Karpas-422 (cell line): ENCODE results near the gene CFAP91. TPM values are rescaled to one million over a fixed set of nuclear protein-coding genes. Genes with fewer than 3 reads are reported as not detected.
A peak's percentile ranks its signal among the peaks of the same experiment; 100 is the strongest.
"Not testable (repeated sequence)": the region's sequence is repeated elsewhere in the genome, so short reads cannot be mapped to it uniquely, and the experiment has no call there.

ENCODE experiments used
- DNase-seq: peaks from one replicate; pipeline ENCODE4 v3.0.0-alpha.2; 2015
- H2AFZ ChIP-seq: fragments of 200-600 bp; sonication (generic); 2 replicates; pipeline ENCODE4 v1.6.1; 2014; ENCODE audit warnings: antibody characterized with exemption, low read length, mixed read lengths
- H3K27ac ChIP-seq: fragments of 200-600 bp; sonication (generic); 2 replicates; pipeline ENCODE4 v1.5.1; 2014; ENCODE audit warnings: mild to moderate bottlenecking, low read length, moderate library complexity
- H3K27me3 ChIP-seq: fragments of 200-600 bp; sonication (generic); 2 replicates; pipeline ENCODE4 v1.6.1; 2014; ENCODE audit warnings: low read length, mixed read lengths
- H3K36me3 ChIP-seq: fragments of 200-600 bp; sonication (generic); 2 replicates; pipeline ENCODE4 v1.6.1; 2014; ENCODE audit warnings: low read length, mixed read lengths; ENCODE audit not compliant: insufficient read depth
- H3K4me1 ChIP-seq: fragments of 200-600 bp; sonication (generic); 2 replicates; pipeline ENCODE4 v1.6.1; 2014; ENCODE audit warnings: mild to moderate bottlenecking, low read length, mixed read lengths
- H3K4me2 ChIP-seq: fragments of 200-600 bp; sonication (generic); 2 replicates; pipeline ENCODE4 v1.6.1; 2014; ENCODE audit warnings: low read length, low read depth, mild to moderate bottlenecking; ENCODE audit not compliant: poor library complexity, severe bottlenecking
- H3K4me3 ChIP-seq: fragments of 200-600 bp; sonication (generic); 2 replicates; pipeline ENCODE4 v1.5.1; 2014; ENCODE audit warnings: mild to moderate bottlenecking, antibody characterized with exemption, low read length, mixed read lengths
- H3K79me2 ChIP-seq: fragments of 200-600 bp; sonication (generic); 2 replicates; pipeline ENCODE4 v1.6.1; 2014; ENCODE audit warnings: mild to moderate bottlenecking, low read length, mixed read lengths
- H3K9ac ChIP-seq: fragments of 200-600 bp; sonication (generic); 2 replicates; pipeline ENCODE4 v1.6.0; 2014; ENCODE audit warnings: low read length
- H3K9me2 ChIP-seq: fragments of 200-600 bp; sonication (generic), shearing (Covaris generic); replicated peaks from 2 replicates; pipeline ENCODE4 v1.6.0; 2014; ENCODE audit warnings: mild to moderate bottlenecking, low read length, moderate library complexity; ENCODE audit not compliant: insufficient read depth
- H3K9me3 ChIP-seq: fragments of 300-700, 200-600 bp; sonication (generic); 2 replicates; pipeline ENCODE4 v1.6.1; 2014; ENCODE audit warnings: low read length, mixed read lengths
- H4K20me1 ChIP-seq: fragments of 200-600 bp; sonication (generic); 2 replicates; pipeline ENCODE4 v1.6.1; 2014; ENCODE audit warnings: mild to moderate bottlenecking, antibody characterized with exemption, low read length, low read depth; ENCODE audit not compliant: insufficient read depth
- total RNA-seq: library from RNA; depleted of rRNA; stranded (reverse); fragments of >200 nt; shearing (Covaris generic); gene quantifications from 2 replicates; pipeline ENCODE4 v1.2.3, GENCODE V29; 2014; ENCODE audit warnings: low replicate concordance

The CFAP91 gene
- total RNA-seq, 1 experiment from 2014 or later = not detected

DNA sequence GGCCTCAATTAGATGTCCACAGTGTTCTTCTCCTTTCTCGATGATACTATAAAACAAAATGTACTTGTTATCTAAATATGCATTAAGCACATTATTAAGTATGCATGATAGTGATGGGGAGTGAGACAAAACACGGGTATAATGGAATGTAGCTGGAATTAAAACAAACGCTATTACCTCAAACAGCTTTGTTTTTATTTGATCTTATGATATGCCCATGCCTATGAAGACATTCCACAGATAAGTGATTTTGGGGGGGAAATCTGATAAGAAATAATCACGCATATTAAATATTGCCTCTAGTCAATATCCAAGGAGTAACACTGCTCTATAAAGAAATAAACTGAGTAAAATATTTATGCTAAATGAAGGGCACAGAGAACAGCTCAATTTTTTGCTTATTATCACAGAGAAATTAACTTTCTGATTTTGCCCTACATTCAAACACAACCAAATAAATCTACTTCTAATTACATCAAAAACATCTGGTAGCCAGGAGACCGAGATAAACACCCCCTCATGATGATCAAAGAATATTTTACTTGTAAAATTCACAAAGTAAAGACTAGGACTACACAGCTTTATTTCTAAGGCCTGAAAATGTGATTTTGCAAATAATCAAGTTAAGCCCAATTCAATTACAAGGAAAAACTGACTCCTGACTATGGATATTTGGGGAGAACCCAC is 27.5 kb upstream of the CFAP91 start:
- Histone ChIP-seq H3K27me3 (no peaks in the 10 kb centered on the region), H3K4me1 (peaks cover 17% of the 10 kb centered on the region), H4K20me1 (0 out of 2 replicates have a peak, but pooled peaks cover 4% of the 10 kb centered on the region), H3K4me3 (peak overlapping the region; percentile 95), H2AFZ (no peak overlapping the region), H3K4me2 (peak overlapping the region; percentile 73), H3K36me3 (peaks cover 44% of the 10 kb centered on the region), H3K9ac (peak overlapping the region; percentile 82), H3K79me2 (peaks cover 23% of the 10 kb centered on the region), H3K9me2 (no peaks in the 10 kb centered on the region), H3K27ac (no peak overlapping the region), H3K9me3 (no peaks in the 10 kb centered on the region)
- no peak for DNase-seq

DNA sequence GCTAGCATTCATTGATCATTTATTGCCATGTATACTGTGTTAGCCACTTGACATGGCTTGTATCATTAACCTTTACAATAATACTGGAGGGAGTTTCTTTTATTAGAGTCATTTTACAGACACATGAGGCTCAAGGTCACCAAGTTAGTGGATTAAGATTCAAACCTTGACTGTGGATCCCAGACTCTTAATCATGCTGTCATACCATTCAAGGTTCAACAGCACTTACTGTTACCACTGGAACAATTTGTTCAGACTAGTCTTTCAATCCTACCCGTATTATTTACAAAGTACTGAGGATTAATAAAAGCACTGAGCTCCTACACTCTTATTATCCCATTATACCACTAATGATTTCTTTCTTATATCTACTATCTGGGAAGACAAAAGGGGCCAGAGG is 26.8 kb upstream of the CFAP91 start:
- no peak overlapping the region for H2AFZ ChIP-seq
- H3K27ac ChIP-seq = peak overlapping the region; percentile 43; the same call in 1 of the 2 replicates

DNA sequence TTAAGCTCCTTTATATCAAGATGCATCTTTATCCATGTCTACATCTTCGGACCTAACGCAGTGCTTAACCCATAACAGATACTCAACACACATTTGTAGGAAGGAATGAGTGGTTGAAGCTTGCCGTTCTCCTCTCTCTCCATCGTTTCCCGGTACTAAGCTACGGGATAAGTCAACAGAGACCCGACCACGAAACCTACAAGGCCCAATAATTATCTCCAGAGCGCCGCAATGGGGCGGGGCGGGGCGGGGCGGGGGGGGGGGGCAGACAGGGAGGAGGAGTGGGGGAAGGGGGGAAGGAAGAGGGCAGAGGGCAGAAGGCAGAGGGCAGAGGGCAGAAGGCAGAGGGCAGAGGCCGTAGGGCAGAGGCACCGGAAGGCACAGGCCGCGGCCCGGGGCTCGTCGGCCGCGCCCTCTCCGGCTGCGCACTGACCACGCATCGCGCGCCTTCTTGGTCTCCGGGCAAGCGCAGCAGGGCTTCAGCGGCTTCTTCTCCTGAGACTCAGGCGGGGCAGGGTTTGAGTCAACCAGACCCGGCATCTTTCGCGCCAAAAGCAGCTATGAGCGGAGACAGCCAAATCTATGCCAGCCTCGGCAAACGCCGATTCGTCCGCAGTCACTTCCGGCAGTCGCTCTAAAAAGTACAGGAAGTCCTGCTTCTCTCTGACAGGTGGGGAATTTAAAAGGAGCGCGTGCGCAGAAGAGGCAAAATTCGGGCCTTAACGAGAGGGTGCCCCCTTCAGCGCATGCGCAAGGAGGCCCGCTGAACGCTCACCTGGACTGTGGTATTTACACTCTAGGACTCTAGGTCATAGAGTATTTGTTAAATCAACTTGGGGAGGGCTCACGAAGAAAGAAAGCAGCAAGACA is 25.8 kb upstream of the CFAP91 start, which contains the start of gene COX17:
Gene COX17, minus strand, starts transcription at position 636 of the 870 bp plus-strand sequence. Its CDS starts 96 bp downstream, at position 540.
- peaks cover 20% of the 10 kb centered on the region for H3K4me1 ChIP-seq
- peak within 1 kb of the TSS; percentile 72 for H3K27ac ChIP-seq
- H3K4me2 ChIP-seq = peak within 1 kb of the TSS; percentile 98
- H3K9me2 ChIP-seq = no peaks in the 10 kb centered on the region
- peak within 1 kb of the TSS; percentile 98 for H2AFZ ChIP-seq
- H3K27me3 ChIP-seq = no peaks in the 10 kb centered on the region
- peaks cover 23% of the 10 kb centered on the region for H3K79me2 ChIP-seq
- H3K9ac ChIP-seq = peak within 1 kb of the TSS; percentile 82
- no peaks in the 10 kb centered on the region for H3K9me3 ChIP-seq
- DNase-seq = peak; percentile 98
- H4K20me1 ChIP-seq = 0 out of 2 replicates have a peak, but pooled peaks cover 4% of the 10 kb centered on the region
- H3K4me3 ChIP-seq = peak within 1 kb of the TSS; percentile 95
- peaks cover 30% of the 10 kb centered on the region; the same call in 1 of the 2 replicates for H3K36me3 ChIP-seq

More for the DNA sequence above, 26.8 kb upstream of the CFAP91 start:
- peak overlapping the region; percentile 95 for H3K4me3 ChIP-seq
- H3K9me3 ChIP-seq = no peaks in the 10 kb centered on the region
- no peaks in the 10 kb centered on the region for H3K9me2 ChIP-seq
- H3K36me3 ChIP-seq = peaks cover 38% of the 10 kb centered on the region
- peak overlapping the region; percentile 73 for H3K4me2 ChIP-seq
- no peak for DNase-seq
- H3K4me1 ChIP-seq = peaks cover 17% of the 10 kb centered on the region
- H3K27me3 ChIP-seq = no peaks in the 10 kb centered on the region
- H3K9ac ChIP-seq = peak overlapping the region; percentile 82
- H3K79me2 ChIP-seq = peaks cover 23% of the 10 kb centered on the region
- 0 out of 2 replicates have a peak, but pooled peaks cover 4% of the 10 kb centered on the region for H4K20me1 ChIP-seq

DNA sequence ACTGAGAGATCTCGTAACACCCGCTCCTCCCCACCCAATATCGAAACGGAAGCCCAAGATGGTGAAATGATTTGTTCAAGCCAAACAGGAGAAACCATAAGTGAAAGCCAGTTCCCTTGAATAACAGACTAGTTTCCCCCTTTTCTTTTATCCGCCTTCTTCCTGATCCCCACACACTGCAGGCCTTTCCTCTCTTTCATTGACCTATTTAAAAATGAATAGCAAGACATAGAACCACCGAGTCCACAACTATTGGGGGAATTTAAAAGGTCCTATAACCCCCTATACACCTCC is 25.2 kb upstream of the CFAP91 start:
- Histone ChIP-seq H3K4me3 (peak overlapping the region; percentile 95), H3K9ac (peak overlapping the region; percentile 82)

DNA sequence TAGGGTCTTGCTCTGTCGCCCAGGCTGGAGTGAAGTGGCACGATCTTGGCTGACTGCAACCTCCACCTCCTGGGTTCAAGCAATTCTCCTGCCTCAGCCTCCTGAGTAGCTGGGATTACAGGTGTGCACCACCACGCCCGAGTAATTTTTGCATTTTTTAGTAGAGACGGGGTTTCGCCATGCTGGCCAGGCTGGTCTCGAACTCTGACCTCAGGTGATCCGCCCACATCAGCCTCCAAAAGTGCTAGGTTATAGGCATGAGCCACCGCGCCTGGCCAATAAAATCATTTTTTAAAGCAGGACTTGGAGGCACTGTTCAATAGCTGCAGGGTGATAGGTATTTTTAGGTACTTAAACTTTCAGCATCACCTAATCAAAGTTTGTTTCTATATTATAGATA is 24.6 kb upstream of the CFAP91 start:
- not testable (repeated sequence) for H3K27me3 ChIP-seq, H3K27ac ChIP-seq, H3K9me3 ChIP-seq, DNase-seq, H3K9ac ChIP-seq, H3K9me2 ChIP-seq, H4K20me1 ChIP-seq, H2AFZ ChIP-seq
- H3K4me2 ChIP-seq = peak overlapping the region; percentile 98
- peaks cover 23% of the 10 kb centered on the region for H3K79me2 ChIP-seq
- peaks cover 18% of the 10 kb centered on the region; the same call in 1 of the 2 replicates for H3K36me3 ChIP-seq
- 0 out of 2 replicates have a peak overlapping the region, but pooled peaks have one; percentile 95 for H3K4me3 ChIP-seq
- H3K4me1 ChIP-seq = peaks cover 20% of the 10 kb centered on the region

More for the DNA sequence above, 25.2 kb upstream of the CFAP91 start:
- no peaks in the 10 kb centered on the region for H3K9me2 ChIP-seq
- H3K27ac ChIP-seq = peak overlapping the region; percentile 72
- no peak for DNase-seq
- H3K27me3 ChIP-seq = no peaks in the 10 kb centered on the region
- 0 out of 2 replicates have a peak, but pooled peaks cover 4% of the 10 kb centered on the region for H4K20me1 ChIP-seq
- peaks cover 24% of the 10 kb centered on the region; the same call in 1 of the 2 replicates for H3K36me3 ChIP-seq
- H3K4me1 ChIP-seq = peaks cover 20% of the 10 kb centered on the region
- no peaks in the 10 kb centered on the region for H3K9me3 ChIP-seq
- peaks cover 23% of the 10 kb centered on the region for H3K79me2 ChIP-seq
- H3K4me2 ChIP-seq = peak overlapping the region; percentile 98
- H2AFZ ChIP-seq = peak overlapping the region; percentile 98

DNA sequence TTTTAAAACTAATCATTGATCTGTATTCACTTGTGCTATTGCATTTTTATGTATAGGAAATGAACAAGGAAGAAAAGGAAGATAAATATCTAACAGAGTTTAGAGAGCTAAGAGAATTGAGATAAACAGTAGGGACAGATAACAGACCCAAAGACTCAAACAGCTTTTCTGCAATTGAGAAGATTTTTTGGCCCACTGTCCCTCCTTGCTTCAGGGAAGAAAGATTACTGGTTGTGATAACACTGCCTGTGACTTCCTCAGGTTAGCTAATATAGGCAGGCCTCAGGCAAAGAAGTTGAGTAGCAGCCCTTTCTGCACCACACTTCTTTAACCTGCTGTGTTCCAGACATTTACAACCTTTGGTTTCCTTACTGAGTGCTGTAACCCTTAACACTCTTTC is 22.9 kb upstream of the CFAP91 start:
- H3K27ac ChIP-seq = no peak overlapping the region
- H3K4me2 ChIP-seq = no peak overlapping the region
- 0 out of 2 replicates have a peak overlapping the region, but pooled peaks have one; percentile 33 for H2AFZ ChIP-seq
- DNase-seq = no peak
- H3K27me3 ChIP-seq = no peaks in the 10 kb centered on the region
- H3K36me3 ChIP-seq = peaks cover 8% of the 10 kb centered on the region; the same call in 1 of the 2 replicates
- no peaks in the 10 kb centered on the region for H3K9me2 ChIP-seq
- H3K9ac ChIP-seq = no peak overlapping the region
- H3K79me2 ChIP-seq = peaks cover 19% of the 10 kb centered on the region
- peaks cover 20% of the 10 kb centered on the region for H3K4me1 ChIP-seq
- no peaks in the 10 kb centered on the region for H3K9me3 ChIP-seq
- H3K4me3 ChIP-seq = no peak overlapping the region
- 0 out of 2 replicates have a peak, but pooled peaks cover 4% of the 10 kb centered on the region for H4K20me1 ChIP-seq

DNA sequence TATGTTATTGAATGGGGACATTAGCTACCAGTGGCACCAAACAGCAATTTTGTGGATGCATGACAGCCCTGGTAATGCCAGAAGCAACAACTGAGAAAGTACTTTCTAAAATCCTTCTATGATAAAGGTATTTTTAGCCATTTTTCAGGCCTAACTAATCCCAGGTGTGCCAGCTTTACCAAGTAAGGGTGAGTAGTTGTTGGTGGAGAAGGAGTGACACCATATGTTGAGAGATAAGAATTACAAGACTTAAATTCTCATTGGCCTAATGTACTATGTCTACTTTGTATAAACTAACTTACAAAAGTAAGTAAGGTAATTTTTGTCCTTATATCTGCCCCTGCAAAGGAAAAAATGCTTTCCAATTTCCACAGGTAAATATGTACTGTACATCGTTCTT is 21.5 kb upstream of the CFAP91 start:
- DNase-seq = peak; percentile 73
- H3K36me3 ChIP-seq = no peaks in the 10 kb centered on the region
- H3K79me2 ChIP-seq = peaks cover 5% of the 10 kb centered on the region
- no peaks in the 10 kb centered on the region for H3K27me3 ChIP-seq
- no peaks in the 10 kb centered on the region for H4K20me1 ChIP-seq
- H2AFZ ChIP-seq = no peak overlapping the region; the same call in 1 of the 2 replicates
- H3K9ac ChIP-seq = no peak overlapping the region
- H3K9me2 ChIP-seq = no peaks in the 10 kb centered on the region
- no peak overlapping the region for H3K4me2 ChIP-seq
- H3K27ac ChIP-seq = no peak overlapping the region
- no peaks in the 10 kb centered on the region for H3K9me3 ChIP-seq
- no peak overlapping the region for H3K4me3 ChIP-seq
- H3K4me1 ChIP-seq = peaks cover 10% of the 10 kb centered on the region

DNA sequence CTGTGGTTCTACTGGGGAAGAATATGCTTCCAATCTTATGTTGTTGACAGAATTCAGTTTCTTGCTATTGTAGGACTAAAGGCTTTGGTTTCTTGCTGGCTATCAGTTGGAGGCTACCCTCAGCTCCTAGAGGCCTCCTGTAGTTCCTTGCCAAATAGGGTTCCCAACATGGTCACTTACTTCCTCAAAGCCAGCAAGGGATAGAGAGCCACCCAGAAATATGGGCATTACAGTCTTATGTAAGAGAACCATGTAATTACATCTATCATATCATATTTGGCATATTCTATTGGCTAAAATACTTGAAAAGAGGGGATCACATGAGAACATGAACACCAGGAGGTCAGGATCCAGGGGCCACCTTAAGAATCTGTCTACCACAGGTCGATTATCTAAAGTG is 19.4 kb upstream of the CFAP91 start:
- H2AFZ ChIP-seq = no peak overlapping the region
- no peaks in the 10 kb centered on the region for H3K79me2 ChIP-seq
- no peak overlapping the region for H3K4me3 ChIP-seq
- no peak for DNase-seq
- H3K27ac ChIP-seq = no peak overlapping the region
- no peaks in the 10 kb centered on the region for H3K36me3 ChIP-seq
- no peaks in the 10 kb centered on the region for H3K27me3 ChIP-seq
- no peaks in the 10 kb centered on the region for H3K9me2 ChIP-seq
- H3K9ac ChIP-seq = no peak overlapping the region
- H3K4me2 ChIP-seq = no peak overlapping the region
- peaks cover 3% of the 10 kb centered on the region; the same call in 1 of the 2 replicates for H3K4me1 ChIP-seq
- no peaks in the 10 kb centered on the region for H4K20me1 ChIP-seq
- H3K9me3 ChIP-seq = no peaks in the 10 kb centered on the region
